Measurements from ENCODE around the gene AGER.

AGER gene

GRCh38 chr6:32210191-32210601 is 26.1 kb upstream of the AGER start (continued):
- TF ChIP-seq PATZ1 (CRISPR knock-in tag; IDR thresholded peaks at IDR 0.05; ENCODE audit: borderline replicate concordance) (no peak), CSDC2 (CRISPR knock-in tag; IDR thresholded peaks at IDR 0.05) (no peak), BACH2 (CRISPR knock-in tag; IDR thresholded peaks at IDR 0.05; ENCODE audit: borderline replicate concordance) (no peak), CSRNP3 (CRISPR knock-in tag; IDR thresholded peaks at IDR 0.05) (no peak), ZC3H10 (CRISPR knock-in tag; IDR thresholded peaks at IDR 0.05) (no peak), ZNF70 (CRISPR knock-in tag; IDR thresholded peaks at IDR 0.05) (no peak), ZFP3 (CRISPR knock-in tag; IDR thresholded peaks at IDR 0.05) (no peak), ZFP30 (CRISPR knock-in tag; IDR thresholded peaks at IDR 0.05) (no peak)
- TF ChIP-seq, protein P1, sequence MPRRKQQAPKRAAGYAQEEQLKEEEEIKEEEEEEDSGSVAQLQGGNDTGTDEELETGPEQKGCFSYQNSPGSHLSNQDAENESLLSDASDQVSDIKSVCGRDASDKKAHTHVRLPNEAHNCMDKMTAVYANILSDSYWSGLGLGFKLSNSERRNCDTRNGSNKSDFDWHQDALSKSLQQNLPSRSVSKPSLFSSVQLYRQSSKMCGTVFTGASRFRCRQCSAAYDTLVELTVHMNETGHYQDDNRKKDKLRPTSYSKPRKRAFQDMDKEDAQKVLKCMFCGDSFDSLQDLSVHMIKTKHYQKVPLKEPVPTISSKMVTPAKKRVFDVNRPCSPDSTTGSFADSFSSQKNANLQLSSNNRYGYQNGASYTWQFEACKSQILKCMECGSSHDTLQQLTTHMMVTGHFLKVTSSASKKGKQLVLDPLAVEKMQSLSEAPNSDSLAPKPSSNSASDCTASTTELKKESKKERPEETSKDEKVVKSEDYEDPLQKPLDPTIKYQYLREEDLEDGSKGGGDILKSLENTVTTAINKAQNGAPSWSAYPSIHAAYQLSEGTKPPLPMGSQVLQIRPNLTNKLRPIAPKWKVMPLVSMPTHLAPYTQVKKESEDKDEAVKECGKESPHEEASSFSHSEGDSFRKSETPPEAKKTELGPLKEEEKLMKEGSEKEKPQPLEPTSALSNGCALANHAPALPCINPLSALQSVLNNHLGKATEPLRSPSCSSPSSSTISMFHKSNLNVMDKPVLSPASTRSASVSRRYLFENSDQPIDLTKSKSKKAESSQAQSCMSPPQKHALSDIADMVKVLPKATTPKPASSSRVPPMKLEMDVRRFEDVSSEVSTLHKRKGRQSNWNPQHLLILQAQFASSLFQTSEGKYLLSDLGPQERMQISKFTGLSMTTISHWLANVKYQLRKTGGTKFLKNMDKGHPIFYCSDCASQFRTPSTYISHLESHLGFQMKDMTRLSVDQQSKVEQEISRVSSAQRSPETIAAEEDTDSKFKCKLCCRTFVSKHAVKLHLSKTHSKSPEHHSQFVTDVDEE (CRISPR knock-in tag; IDR thresholded peaks at IDR 0.05) = no peak

- TF ChIP-seq, protein P1 (CRISPR knock-in tag; IDR thresholded peaks at IDR 0.05) = no peak
- no peak for ATAC-seq
These were observed 24.9 kb upstream of the AGER start for GRCh38 chr6:32208996-32209395.

DNA sequence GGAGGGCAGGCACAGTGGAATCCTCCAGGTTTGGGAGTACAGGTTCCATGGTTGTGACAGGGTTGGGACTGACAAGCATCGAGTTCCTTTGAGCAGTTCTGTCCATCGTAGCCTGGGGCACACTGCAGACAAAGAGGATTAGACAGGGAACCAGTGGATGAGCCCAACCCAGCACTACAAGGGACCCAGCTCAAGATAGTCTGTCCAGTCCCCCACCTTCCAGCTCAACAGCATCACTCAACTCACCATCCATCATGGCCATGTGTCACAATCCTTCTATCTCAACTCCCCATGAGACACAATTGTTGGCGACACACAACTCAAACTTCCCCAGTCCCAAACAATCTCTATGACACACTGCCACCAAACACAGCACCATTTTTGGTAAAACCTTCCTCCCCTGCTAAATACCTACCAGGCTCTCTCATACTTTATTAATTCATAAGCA is 20.2 kb upstream of the AGER start:
- TF ChIP-seq ARNTL (CRISPR knock-in tag; IDR thresholded peaks at IDR 0.05; ENCODE audit: borderline replicate concordance, low read depth) = no peak
- no peak for TF ChIP-seq CSDC2 (CRISPR knock-in tag; IDR thresholded peaks at IDR 0.05)
- TF ChIP-seq GLIS3 (CRISPR knock-in tag; IDR thresholded peaks at IDR 0.05) = no peak
- no peak for ATAC-seq

DNA sequence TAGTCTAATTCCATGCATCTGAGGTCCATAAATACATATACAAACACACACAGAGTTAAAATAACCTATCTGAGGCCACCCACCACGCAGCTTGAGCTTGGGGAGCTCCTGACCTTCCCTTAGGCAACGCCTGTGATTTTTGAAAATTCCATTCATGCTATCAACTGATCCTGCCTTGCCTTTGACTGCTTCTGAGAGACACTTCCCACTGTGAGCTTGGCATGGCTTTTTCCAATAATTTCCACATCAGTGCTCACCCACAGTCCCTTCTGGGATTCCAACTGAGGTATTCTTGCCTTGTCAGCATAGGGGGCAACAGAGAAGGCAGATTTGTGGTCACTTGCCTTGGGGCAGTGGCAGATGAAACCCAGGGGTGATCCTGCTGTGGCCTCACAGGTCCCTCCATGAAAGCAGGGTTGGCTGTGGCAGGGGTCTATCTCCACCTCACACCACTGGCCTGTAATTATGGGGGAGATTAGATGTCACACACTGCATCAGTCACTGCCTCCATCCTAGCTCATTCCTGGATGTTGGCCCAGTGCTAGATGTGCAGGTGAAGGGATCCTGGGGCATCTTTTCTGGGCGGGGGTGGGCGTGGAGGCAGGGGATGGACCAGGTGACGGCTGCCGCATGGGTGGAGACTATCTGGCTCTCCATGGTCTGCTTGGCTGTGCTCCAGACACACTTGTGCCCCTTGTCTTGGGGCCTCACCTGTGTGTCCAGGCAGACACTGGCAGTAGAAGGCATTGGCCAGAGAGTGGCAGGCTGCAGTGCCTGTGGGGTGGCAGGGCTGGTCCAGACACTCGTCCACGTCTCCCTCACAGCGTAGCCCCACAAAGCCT is 19.6 kb upstream of the AGER start:
- no peak for ATAC-seq
- no peak for TF ChIP-seq ESRRG (CRISPR knock-in tag; IDR thresholded peaks at IDR 0.05)
- TF ChIP-seq CSRNP3 (CRISPR knock-in tag; IDR thresholded peaks at IDR 0.05) = no peak
- TF ChIP-seq ZFP30 (CRISPR knock-in tag; IDR thresholded peaks at IDR 0.05) = no peak
- no peak for TF ChIP-seq ARNTL (CRISPR knock-in tag; IDR thresholded peaks at IDR 0.05; ENCODE audit: borderline replicate concordance, low read depth)
- TF ChIP-seq ZNF70 (CRISPR knock-in tag; IDR thresholded peaks at IDR 0.05) = no peak
- TF ChIP-seq TCF4 (CRISPR knock-in tag; IDR thresholded peaks at IDR 0.05; ENCODE audit: borderline replicate concordance) = no peak
- TF ChIP-seq, protein P1 (CRISPR knock-in tag; IDR thresholded peaks at IDR 0.05) = no peak
- no peak for TF ChIP-seq ZNF8 (CRISPR knock-in tag; IDR thresholded peaks at IDR 0.05)
- no peak for TF ChIP-seq RARB (CRISPR knock-in tag; IDR thresholded peaks at IDR 0.05)
